H54 (cell line): ENCODE results near the gene SPATA20.

Experiments used
- DNase-seq: peaks from one replicate; pipeline ENCODE4 v3.0.0; 2011; ENCODE audit warnings: low spot score, mixed read lengths; ENCODE audit not compliant: insufficient read length
- FAIRE-seq: peaks from 3 replicates; lab custom pipeline; 2011; peaks lifted over from hg19 to GRCh38; lab: Jason Lieb, UNC
- POLR2A ChIP-seq: IDR thresholded peaks from 2 replicates; pipeline ENCODE4 v1.6.1; 2011; ENCODE audit warnings: low read depth, mild to moderate bottlenecking, low read length

The SPATA20 gene

DNA sequence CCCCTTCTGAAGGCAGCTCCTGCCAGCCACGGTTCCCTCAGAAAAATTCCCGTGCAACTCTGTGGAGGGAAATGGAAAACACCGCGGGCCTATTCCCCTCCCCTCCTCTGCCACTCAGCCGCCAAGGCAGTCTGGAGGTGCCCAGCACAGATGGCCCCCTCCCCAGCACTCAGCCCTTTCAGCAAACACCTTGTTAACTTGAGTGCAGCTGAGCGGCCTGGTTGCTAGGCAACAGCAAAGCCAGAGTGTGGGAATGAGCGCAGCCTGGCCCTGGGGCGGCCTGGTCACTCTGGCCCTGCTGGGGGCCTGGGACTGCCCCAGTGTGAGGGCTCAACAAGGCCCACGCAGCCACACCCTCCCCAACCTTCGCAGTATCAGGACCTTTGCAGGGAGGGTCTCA, 46.3 kb downstream of the SPATA20 start:
- no peak for DNase-seq

DNA sequence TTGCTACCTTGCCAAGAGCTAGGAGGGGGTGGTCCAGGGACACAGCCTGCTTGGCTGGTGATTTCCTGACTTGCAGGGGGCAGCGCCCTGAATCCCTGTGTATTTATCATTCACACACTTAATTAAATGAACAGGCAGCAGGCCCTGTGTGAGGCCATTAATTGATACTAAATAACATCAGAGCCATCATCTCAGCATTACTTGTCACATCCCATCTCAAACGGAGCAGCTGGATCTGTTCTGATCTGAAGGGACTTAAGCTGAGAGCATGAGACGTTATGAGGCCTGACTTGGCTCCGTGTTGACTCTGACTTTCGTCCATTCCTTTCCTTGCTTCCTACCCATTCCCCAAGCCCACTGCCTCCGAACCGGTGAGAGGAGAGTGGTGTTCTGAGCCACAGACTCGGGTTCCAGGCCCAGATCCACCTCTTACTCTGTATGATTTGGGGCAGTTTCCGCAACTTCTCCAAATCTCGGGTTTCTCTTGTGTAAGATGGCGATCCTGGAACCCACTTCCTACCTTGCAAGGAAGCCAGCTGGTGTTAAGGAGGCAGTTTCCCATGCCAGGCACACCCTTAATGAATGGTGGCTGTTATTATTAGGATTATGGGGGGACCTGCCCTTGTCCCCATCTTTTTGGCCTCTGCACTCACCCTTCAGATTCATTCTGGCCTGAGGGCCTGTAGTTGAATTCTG, 47.3 kb downstream of the SPATA20 start:
- no peak for TF ChIP-seq POLR2A
- FAIRE-seq (no peak), DNase-seq (no peak)

More for the DNA sequence above, 46.3 kb downstream of the SPATA20 start:
- no peak for TF ChIP-seq POLR2A
- no peak for FAIRE-seq

- FAIRE-seq (no peak), DNase-seq (no peak)
- no peak for TF ChIP-seq POLR2A
Observed at GRCh38 chr17:50594892-50595291, 47.9 kb downstream of the SPATA20 start.

DNA sequence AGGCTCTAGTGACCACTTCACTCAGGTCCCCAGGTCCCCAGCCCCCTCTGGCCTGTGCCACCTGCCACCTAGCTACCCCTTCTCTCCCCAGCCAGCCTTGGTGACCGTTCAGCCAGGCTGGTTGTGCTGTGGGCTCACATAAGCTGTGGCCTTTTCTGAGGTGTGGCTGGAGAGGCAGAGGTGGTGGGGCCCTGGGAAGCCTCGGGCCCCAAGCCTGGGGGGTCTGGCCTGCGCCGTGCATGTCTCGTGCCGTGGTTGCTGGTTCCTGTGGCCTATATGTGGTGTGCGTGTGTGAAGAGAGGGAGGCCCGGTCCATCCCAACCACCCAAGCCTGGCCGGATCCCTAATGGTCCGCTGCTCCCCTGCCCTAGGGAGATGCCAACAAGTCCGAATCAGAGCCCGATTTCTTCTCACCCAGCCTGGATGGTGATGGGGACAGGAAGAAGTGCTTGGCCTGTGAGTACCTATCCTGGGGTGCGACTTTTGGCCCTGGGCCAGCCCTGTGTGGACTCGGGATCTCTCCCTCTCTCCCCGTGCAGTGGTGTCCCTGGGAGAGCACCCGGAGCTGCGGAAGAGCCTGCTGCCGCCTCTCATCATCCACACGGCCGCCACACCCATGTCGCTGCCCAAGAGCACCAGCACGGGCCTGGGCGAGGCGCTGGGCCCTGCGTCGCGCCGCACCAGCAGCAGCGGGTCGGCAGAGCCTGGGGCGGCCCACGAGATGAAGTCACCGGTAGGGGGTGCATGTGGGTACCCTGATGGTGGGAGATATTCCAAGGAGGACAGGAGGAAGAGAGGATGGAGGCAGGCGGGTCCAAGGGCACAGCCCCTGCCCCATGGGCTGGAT, 49.4 kb downstream of the SPATA20 start:
- DNase-seq, result no peak
- no peak for TF ChIP-seq POLR2A
- no peak for FAIRE-seq

DNA sequence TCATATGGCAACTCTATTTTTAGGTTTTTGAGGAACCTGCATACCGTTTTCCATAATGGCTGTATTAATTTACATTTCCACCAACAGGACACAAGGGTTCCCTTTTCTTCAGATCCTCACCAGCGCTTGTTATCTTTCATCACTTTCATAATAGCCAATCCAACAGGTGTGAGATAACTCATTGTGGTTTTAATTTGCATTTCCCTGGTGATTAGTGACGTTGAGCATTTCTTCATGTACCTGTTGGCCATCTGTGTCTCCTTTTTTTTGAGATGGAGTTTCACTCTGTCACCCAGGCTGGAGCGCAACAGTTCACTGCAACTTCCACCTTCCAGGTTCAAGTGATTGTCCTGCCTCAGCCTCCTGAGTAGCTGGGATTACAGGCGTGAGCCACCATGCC, 51.5 kb downstream of the SPATA20 start:
- DNase-seq (no peak), FAIRE-seq (no peak)
- no peak for TF ChIP-seq POLR2A

DNA sequence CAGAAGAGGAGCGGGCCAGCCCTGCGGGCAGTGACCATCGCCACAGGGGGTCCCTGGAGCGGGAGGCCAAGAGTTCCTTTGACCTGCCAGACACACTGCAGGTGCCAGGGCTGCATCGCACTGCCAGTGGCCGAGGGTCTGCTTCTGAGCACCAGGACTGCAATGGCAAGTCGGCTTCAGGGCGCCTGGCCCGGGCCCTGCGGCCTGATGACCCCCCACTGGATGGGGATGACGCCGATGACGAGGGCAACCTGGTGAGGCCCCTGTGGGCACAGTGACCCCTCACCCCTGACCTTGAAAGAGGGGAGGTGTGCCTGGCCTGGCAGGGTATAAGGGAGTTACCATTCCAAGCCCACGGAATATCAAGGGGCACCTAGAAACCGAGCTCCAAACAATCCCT, 52.6 kb downstream of the SPATA20 start:
- TF ChIP-seq POLR2A, result no peak
- DNase-seq (no peak), FAIRE-seq (no peak)

- DNase-seq, result no peak
- no peak for TF ChIP-seq POLR2A
- no peak for FAIRE-seq
Observed at GRCh38 chr17:50601823-50602375, 54.9 kb downstream of the SPATA20 start.

DNA sequence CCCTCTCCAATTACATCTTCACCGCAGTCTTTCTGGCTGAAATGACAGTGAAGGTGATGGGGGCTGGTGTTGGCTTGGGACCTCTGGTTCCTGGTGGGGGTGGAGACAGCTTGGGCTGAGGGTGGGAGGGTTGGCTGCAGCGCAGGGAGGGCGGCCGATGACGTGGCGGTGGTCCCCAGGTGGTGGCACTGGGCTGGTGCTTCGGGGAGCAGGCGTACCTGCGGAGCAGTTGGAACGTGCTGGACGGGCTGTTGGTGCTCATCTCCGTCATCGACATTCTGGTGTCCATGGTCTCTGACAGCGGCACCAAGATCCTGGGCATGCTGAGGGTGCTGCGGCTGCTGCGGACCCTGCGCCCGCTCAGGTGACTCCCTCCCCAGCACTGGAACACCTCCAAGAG, 55.9 kb downstream of the SPATA20 start:
- FAIRE-seq (no peak), DNase-seq (no peak)
- no peak for TF ChIP-seq POLR2A

GRCh38 chr17:50603340-50603739, 56.4 kb downstream of the SPATA20 start:
- TF ChIP-seq POLR2A, result no peak
- FAIRE-seq, result no peak
- no peak for DNase-seq

GRCh38 chr17:50604513-50604912, 57.5 kb downstream of the SPATA20 start:
- DNase-seq, result no peak
- FAIRE-seq, result no peak
- TF ChIP-seq POLR2A, result no peak

DNA sequence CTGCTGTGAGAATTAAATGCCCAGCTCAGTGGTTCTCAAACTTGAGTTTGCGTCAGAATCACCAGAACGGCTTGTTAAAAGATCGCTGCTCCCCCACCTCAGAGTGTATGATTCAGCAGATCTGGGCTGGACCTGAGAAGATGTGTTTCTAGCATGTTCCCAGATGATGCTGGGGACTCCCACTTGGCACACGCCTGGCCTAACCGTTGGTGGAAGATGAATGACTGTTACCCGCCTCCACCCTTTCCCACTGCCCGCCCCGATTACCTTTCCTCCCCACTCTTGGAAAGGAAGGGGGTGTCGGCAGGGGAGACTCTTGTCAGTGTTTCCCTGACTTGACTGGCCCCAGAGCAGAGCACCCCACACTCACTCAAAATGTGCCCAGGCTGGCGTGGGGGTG, 58.5 kb downstream of the SPATA20 start:
- no peak for TF ChIP-seq POLR2A
- DNase-seq (no peak), FAIRE-seq (no peak)
